Kasumi-1 (cell line): ENCODE data around the gene ATXN2.
A peak's percentile ranks its signal among the peaks of the same experiment; 100 is the strongest.
"Not testable (repeated sequence)": the region's sequence is repeated elsewhere in the genome, so short reads cannot be mapped to it uniquely, and the experiment has no call there.

ENCODE experiments used
- DNase-seq, 2 experiments: peaks; one replicate each; lab custom pipeline; 2025; lab: John Stamatoyannopoulos, UW

The ATXN2 gene

DNA sequence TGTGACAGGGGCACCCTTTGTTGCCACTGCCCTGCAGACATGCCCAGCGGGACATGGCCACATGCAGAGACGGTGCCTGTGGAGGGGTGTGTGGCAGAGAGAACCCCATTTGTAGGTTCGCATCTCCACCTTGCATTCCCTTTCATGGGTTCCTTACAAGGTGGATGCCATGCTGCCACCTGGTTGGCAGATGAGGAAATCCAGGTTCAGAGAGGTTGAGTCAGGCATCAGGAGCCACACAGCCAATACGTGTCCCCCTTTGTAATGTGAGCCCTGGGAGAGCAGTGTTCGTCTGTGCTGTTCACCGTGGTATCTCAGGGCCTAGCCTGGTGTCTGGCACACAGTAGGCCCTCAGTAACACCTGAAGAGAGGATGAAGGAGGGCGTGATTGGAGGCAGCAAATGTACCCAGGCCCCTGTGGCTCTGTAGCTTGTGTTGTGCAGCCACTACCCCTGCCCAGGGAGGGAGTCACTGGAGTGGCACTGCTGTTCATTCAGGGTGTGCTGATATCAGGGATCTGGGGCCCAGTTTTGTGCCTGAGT, 184.3 kb downstream of the ATXN2 start:
- no peak for DNase-seq

DNA sequence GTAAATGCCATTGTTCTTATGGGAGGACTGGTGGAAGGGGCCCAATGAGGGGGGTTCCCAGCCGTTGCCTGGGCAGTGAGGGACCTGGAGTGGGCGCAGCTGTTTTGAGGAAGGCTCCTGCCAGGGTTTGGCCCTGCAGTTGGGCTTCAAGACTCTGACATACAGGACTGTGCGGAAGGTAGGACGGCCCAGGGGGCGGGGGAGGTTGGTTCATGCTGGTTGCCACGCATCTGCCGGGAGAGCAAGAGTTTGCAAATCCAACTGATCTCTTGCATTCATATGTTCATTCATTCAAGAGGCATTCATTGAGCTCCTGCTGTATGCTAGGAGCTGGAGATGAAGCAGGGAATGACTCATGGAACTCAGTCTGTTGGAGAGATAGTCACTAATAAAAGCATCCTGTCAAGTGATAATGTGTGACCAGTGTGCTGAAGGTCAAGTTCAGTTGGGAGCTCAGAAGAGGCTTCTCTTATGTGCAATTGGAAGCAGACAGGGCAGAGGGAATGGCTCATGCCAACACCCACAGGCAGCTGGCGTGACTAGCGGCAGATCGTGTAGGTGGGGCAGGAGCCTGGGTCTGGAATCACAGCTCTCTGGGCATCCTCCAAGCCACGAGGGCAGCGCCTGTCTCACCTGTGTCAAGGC, 185.6 kb downstream of the ATXN2 start:
- DNase-seq, result no peak

DNA sequence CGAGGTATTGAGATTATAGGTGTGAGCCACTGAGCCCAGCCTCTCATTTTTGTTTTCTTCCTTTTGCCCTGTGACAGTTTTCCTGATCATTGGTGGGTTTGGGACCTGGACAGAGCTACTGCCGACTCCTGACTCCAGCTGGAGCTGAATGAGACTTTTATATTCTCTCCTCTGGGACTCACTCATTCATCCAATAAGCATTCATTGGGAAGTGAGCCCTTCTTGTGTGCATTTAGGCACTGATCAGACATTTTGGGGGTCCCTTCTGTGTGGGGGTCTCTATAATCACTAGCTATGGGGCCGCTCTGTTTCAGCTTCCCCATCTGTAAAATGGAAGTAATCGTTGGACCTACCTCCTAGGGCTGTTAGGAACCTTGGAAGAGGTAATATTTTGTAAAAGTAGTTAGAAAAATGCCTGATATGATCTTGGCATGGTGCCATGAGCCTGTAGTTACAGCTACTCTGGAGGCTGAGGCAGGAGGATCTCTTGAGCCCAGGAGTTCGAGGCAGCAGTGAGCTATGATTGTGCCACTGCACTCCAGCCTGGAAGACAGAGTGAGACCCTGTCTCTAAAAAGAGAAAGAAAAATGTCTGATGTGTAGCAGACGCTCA, 186.2 kb downstream of the ATXN2 start:
- no peak for DNase-seq

DNA sequence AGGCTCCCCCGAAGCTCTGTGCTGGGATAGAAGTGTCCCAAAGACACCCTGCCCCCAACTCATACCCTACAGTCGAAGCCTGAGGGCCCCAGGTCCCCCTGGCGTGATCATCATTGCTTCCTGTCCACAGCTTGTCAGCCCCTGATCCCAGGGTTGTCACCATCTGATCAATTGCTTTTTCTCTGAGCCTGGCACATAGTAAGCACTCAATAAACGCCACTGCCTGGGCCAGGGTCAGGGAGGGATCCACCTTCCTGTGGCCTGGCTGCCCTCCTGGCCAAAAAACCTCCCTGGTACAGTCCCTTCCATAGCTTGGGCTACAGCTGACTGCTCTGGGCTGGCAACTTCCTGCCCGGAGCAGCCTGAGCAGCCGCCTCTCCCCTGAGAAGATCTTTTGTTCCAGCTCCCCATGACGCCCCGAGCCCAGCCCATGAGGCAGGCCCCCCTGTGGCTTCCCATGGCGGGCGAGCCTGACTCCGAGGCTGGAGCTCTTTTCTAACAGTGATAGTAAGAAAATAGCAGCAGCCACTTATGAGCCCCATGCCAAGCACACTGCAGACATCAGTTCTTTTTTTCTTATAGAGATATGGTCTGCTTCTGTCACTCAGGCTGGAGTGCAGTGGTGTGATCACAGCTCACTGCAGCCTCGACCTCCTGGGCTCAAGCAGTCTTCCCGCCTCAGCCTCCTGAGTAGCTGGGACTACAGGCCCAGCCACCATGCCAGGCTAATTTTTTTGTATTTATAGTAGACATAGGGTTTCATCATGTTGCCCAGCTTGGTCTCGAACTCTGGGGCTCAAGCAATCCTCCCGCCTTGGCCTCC, 186.9 kb downstream of the ATXN2 start:
- peak; percentile 18 to 37 for DNase-seq

GRCh38 chr12:111411185-111411764, 187.8 kb downstream of the ATXN2 start:
- no peak for DNase-seq

GRCh38 chr12:111410431-111411184, 188.5 kb downstream of the ATXN2 start:
- no peak for DNase-seq

GRCh38 chr12:111409780-111410430, 189.2 kb downstream of the ATXN2 start:
- DNase-seq, result peak; percentile 56 to 75

- peak; percentile 29 to 35 for DNase-seq
These were observed 189.7 kb downstream of the ATXN2 start for GRCh38 chr12:111409403-111409779.

GRCh38 chr12:111408686-111409402, 190.3 kb downstream of the ATXN2 start:
- no peak for DNase-seq

DNA sequence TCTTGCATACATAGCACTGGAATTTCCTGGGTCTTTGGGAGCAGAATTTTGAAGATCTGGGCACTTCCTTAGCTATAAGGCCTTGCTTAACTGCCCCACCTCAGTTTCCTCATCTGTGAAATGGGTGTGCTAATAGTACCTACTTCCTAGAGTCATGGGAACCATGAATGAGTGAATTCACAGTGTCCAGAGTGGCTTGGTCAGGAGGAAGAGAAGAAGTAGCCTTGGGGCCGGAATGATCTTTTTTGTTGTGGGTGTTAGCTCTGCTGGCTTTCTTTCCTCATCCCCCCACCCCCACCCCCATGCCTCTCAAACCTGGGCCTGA, 191.0 kb downstream of the ATXN2 start:
- DNase-seq, result no peak

DNA sequence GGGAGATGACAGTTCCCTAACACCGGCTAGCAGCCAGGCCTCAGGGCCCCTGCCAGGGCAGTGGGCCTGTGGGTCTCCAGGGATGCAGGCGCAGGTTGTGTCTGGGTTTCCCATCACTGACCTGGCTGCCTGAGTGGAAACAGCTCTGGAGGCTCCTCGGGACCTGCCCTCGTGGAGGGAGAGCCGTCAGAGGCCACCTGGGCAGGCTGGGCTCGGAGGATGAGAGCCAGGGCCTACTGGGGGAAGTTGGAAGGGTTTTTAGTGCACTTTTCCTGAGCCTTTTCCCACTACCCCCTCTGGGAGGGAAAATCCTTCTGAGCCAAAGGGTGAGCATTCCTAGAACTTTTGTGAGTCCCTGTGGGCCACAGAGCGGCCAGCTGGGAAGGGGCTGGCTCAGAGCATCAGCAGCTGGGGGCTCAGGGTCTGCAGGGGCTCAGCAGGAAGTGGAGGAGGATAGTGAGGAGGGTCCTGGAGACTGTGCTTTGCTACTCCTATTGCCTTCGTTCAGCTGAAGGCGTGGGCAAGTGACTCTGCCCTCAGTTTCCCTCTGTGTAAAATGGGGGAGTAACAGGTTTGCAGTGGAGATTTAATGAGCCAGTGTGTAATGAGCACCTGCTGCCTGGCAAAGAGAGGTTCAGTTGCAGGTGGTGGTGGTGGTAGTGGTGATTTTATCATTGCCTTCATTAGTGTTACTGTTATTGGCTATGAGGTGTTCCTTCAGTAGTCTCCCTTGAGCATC, 191.6 kb downstream of the ATXN2 start:
- no peak for DNase-seq

DNA sequence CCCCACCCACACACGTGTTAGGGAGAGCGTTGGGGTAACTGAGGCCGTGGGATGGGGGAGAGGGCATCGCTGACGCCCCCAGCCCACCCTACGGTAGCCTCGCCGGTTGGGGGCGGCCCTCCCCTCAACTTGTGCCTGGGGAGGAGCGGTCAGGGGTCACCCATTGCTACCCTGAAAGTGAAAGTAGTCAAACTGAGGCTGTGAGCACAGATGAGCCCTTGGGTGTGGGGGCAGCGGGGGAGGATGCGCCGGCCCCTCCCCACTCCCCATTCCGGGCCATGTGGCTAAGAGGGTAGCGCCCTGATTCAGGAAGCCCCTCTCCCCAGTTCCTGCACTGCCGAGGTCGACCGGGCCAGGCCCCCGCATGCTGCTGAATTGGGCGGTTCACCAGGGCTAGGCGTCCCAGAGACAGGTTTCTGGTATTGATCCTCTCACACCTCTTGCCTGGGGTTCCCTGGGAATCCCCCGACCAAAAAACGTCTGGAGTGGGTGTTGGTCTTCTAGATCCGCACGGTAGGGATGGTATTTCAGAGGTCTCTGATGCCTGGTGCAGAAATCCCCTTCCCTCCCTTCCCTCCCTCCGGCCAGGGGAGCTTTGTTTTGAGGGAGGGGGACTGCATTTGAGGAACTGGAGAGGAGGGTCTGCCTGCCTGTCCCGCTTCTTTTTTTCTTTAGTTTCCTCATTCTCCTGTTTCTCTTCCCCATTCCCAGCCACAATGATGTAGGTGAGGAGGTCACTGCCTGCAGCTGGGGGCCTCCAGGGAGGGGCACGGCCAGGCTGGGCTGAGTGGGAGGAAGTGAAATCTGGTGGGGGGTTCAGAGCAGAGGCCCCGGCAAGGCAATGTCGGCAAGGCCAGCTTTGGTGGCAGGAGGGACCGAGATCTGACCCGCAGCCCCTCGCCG, 192.4 kb downstream of the ATXN2 start:
- DNase-seq, result peak in 1 of 2 experiments; percentile 34

DNA sequence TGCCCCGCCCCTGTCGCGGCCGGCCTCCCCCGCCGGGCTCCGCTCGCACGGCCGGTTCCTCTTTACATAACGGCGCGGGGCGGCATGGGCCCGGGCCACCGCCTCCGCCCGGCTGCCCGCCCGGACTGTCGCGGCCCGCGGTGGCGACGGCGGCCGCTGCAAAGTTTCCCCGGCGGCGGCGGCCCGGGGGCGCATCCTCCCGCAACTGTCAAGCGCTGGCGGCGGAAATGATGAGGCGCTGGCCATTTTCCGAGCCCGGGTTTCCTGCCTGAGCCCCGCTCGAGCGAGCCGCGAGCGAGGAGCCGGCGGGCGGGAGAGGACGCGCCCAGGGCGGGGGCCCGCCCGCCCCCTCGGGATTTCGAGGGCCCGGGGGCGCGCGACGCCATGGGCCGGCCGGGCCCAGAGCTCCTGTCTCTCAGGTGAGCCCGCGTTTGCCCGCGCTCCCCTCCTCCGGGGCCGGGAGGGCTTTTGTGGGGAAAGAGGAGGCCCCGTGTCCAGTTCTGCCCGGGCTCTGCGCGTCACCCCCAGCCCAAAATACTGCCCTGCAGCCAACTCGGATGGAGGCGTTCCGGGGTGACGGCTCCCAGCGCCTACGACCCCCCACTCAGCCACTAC, 193.1 kb downstream of the ATXN2 start, which contains the start of gene SH2B3:
Gene SH2B3 (plus strand): TSS at position 65 of the 615 bp plus-strand sequence. CDS start 12,223 bp downstream, outside the sequence.
- no peak for DNase-seq

DNA sequence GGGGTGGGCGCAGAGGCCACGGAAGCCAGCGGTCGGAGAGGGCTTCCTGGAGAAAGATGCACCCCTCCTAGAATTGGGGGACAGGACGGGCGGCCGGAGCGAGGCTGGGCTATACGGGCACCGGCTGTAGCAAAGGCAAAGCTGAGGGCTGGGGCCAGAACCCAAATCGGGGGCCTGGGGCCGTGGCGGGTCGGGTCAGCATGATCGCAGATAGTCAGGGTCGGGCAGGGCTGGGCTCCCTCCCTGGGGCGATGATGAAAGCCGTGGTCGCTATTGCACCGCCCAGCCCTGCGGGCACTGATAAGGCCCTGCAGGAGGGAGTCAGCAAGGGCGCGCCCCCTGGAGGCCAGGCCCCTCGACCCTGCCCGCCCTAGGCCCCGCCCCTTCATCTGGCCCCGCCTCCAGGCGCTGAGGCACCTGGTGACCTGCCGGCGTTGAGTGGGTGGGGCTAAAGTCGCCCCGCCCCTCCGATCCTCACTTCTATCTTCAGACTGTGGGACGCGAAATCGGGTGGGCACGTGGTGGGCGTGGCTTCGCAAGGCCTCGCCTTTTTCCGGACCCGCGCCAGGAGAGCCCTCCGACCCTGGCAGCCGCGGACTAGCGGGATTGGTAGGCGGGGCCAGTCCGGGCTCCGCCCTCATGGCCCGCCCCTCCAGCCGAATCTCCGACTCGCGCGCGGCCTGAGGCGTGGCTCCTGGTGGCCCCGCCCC, 193.8 kb downstream of the ATXN2 start:
- DNase-seq, result peak; percentile 93 to 94

GRCh38 chr12:111404362-111405148, 194.6 kb downstream of the ATXN2 start:
- peak; percentile 39 to 45 for DNase-seq

- not testable (repeated sequence) for DNase-seq
These were observed 196.7 kb downstream of the ATXN2 start for GRCh38 chr12:111402490-111402824.
